HepG2 (cell line): ENCODE results near the gene TXNDC9. TPM values are rescaled to one million over a fixed set of nuclear protein-coding genes. Genes with fewer than 3 reads are reported as not detected.

Experiments
- EEA1 ChIP-seq: sonication (generic); formaldehyde crosslinking; IDR thresholded peaks from 2 replicates; pipeline ENCODE4 v1.5.1; 2020; ENCODE audit warnings: mild to moderate bottlenecking, missing genetic modification reagents, borderline replicate concordance
- GFI1 ChIP-seq: sonication (generic); formaldehyde crosslinking; IDR thresholded peaks from 2 replicates; pipeline ENCODE4 v1.5.0; 2020; ENCODE audit warnings: missing genetic modification reagents, mild to moderate bottlenecking, borderline replicate concordance
- HCFC1 ChIP-seq: fragments of 150-350 bp; IDR thresholded peaks from 2 replicates; pipeline ENCODE4 v1.6.1; 2014; ENCODE audit warnings: low read depth, low read length
- HMG20B ChIP-seq: conservative IDR thresholded peaks from 2 replicates; pipeline ENCODE4 v1.6.1; 2016; ENCODE audit warnings: missing genetic modification reagents, missing compliant biosample characterization
- KLF16 ChIP-seq, 2 experiments: sonication (generic) in 1 of 2; formaldehyde crosslinking in 1 of 2; IDR thresholded peaks; 2 replicates each; pipeline versions ENCODE4 v1.6.1 to v1.8.0; 2016 to 2023; ENCODE audit warnings: missing genetic modification reagents in 2 of 2, missing compliant biosample characterization in 1 of 2
- NFATC3 ChIP-seq: sonication (generic); formaldehyde crosslinking; IDR thresholded peaks from 2 replicates; pipeline ENCODE4 v1.5.1; 2020; ENCODE audit warnings: mild to moderate bottlenecking, missing genetic modification reagents
- PRMT3 ChIP-seq: sonication (generic); formaldehyde crosslinking; IDR thresholded peaks from 2 replicates; pipeline ENCODE4 v1.8.1; 2022; ENCODE audit warnings: low read depth, mild to moderate bottlenecking, moderate library complexity, missing genetic modification reagents, borderline replicate concordance
- SIX1 ChIP-seq: sonication (generic); formaldehyde crosslinking; IDR thresholded peaks from 2 replicates; pipeline ENCODE4 v1.4.0; 2020; ENCODE audit warnings: missing genetic modification reagents, borderline replicate concordance
- SMC3 ChIP-seq: IDR thresholded peaks from 2 replicates; pipeline ENCODE4 v1.6.1; 2011; ENCODE audit warnings: low read length, improper control_type of control experiment
- ZBTB7B ChIP-seq: sonication (generic); formaldehyde crosslinking; IDR thresholded peaks from 2 replicates; pipeline ENCODE4 v1.4.0; 2020; ENCODE audit warnings: missing genetic modification reagents
- ZFP36L1 ChIP-seq: sonication (generic); formaldehyde crosslinking; IDR thresholded peaks from 2 replicates; pipeline ENCODE4 v1.8.0; 2022; ENCODE audit warnings: mild to moderate bottlenecking, missing genetic modification reagents, moderate library complexity
- ZNF232 ChIP-seq: sonication (generic); formaldehyde crosslinking; IDR thresholded peaks from 2 replicates; pipeline ENCODE4 v1.4.0; 2020; ENCODE audit warnings: missing genetic modification reagents, borderline replicate concordance
- ZNF235 ChIP-seq: sonication (generic); formaldehyde crosslinking; IDR thresholded peaks from 2 replicates; pipeline ENCODE4 v1.8.1; 2023; ENCODE audit warnings: mild to moderate bottlenecking, missing genetic modification reagents, borderline replicate concordance
- ZNF263 ChIP-seq: sonication (generic); formaldehyde crosslinking; IDR thresholded peaks from 2 replicates; pipeline ENCODE4 v1.4.0; 2020; ENCODE audit warnings: missing genetic modification reagents
- ZNF572 ChIP-seq: sonication (generic); formaldehyde crosslinking; IDR thresholded peaks from 2 replicates; pipeline ENCODE4 v1.5.1; 2020; ENCODE audit warnings: mild to moderate bottlenecking, missing genetic modification reagents
- ZNF598 ChIP-seq: sonication (generic); formaldehyde crosslinking; IDR thresholded peaks from 2 replicates; pipeline ENCODE4 v1.5.1; 2020; ENCODE audit warnings: mild to moderate bottlenecking, missing genetic modification reagents, borderline replicate concordance
- polyA plus RNA-seq, 8 experiments: library from polyadenylated mRNA; depleted of rRNA in 3 of 8; stranded (reverse) in 7 of 8; unstranded in 1 of 8; fragments of >200 nt; fragmentation: Illumina TruSeq in 4 of 8; extraction: Trizol in 4 of 8; gene quantifications; 2 replicates each; pipeline versions ENCODE4 v1.2.1 to v1.2.3, GENCODE V29; 2011 to 2016; ENCODE audit warnings: low read depth in 4 of 8, missing spikeins in 1 of 8, mixed read lengths in 1 of 8; ENCODE audit not compliant: insufficient read depth in 1 of 8
- total RNA-seq, 5 experiments: library from RNA; depleted of rRNA; stranded (reverse); fragments of >200 nt; fragmentation: Illumina TruSeq; extraction: Trizol; gene quantifications; 2 replicates each; pipeline ENCODE4 v1.2.3, GENCODE V29; 2016; ENCODE audit warnings: low read depth in 1 of 5
- TF ChIP-seq, protein P1 (sequence below): sonication (generic); formaldehyde crosslinking; IDR thresholded peaks from 2 replicates; pipeline ENCODE4 v1.4.0; 2020; ENCODE audit warnings: missing genetic modification reagents
- TF ChIP-seq, protein P2 (sequence below): sonication (generic); formaldehyde crosslinking; IDR thresholded peaks from 2 replicates; pipeline ENCODE4 v1.4.0; 2020; ENCODE audit warnings: mild to moderate bottlenecking, low read depth, missing genetic modification reagents
- TF ChIP-seq, protein P3 (sequence below): sonication (generic); formaldehyde crosslinking; conservative IDR thresholded peaks from 2 replicates; pipeline ENCODE4 v1.4.0; 2020; ENCODE audit warnings: missing genetic modification reagents
- TF ChIP-seq, protein P4 (sequence below): sonication (generic); formaldehyde crosslinking; IDR thresholded peaks from 2 replicates; pipeline ENCODE4 v1.5.0; 2020; ENCODE audit warnings: mild to moderate bottlenecking, missing genetic modification reagents, borderline replicate concordance

Gene TXNDC9
- total and polyA plus RNA-seq, 2 of the 13 experiments (the other 11 are each of a cell fraction or from before 2014, with no cell fraction given), result 35.2 to 94.6 TPM

DNA sequence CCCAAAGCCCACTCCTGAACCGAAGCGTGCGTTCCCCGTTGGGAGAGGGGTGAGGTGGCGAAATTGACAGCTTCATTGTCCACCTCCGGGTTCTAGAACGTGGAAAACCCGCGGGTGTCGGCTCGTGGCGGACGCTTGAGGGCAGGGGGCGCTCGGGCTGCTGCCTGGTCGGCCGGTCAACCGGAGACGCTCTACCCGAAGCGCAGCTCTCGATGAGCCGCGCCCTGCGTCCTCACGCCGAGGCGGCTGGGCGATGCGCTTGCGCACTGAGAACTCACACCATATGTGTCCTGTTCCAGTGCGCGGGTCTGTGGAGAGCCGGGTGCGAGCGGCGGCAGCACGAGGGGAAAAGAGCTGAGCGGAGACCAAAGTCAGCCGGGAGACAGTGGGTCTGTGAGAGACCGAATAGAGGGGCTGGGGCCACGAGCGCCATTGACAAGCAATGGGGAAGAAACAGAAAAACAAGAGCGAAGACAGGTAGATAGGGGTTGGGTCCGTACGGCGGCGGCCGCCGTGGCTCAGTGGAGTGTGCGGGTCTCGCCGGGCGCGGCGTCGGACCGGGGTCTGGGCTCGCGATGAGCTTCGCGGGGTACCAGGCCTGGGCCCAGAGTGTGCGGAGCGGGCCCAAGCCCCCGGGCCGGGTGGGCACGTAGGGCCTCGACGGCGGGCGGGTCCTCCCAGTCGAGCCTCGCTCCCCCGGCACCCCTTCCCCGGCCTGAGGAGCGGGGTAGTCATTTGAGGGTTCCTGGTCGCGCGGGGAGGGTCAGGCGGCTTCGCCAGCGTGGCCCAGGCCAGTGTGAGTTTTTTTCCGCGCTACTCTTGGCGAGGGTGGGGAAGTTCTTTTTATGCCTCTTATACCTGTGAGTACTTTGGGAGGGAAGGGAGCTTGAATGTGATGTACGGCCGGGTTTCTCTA is 1.2 kb upstream of the TXNDC9 start, which contains the start of gene EIF5B (continued):
- TF ChIP-seq EEA1 (CRISPR knock-in tag), result no peak
- TF ChIP-seq, protein P1, sequence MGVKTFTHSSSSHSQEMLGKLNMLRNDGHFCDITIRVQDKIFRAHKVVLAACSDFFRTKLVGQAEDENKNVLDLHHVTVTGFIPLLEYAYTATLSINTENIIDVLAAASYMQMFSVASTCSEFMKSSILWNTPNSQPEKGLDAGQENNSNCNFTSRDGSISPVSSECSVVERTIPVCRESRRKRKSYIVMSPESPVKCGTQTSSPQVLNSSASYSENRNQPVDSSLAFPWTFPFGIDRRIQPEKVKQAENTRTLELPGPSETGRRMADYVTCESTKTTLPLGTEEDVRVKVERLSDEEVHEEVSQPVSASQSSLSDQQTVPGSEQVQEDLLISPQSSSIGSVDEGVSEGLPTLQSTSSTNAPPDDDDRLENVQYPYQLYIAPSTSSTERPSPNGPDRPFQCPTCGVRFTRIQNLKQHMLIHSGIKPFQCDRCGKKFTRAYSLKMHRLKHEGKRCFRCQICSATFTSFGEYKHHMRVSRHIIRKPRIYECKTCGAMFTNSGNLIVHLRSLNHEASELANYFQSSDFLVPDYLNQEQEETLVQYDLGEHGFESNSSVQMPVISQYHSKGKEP (CRISPR knock-in tag), result no peak
- TF ChIP-seq, protein P2, sequence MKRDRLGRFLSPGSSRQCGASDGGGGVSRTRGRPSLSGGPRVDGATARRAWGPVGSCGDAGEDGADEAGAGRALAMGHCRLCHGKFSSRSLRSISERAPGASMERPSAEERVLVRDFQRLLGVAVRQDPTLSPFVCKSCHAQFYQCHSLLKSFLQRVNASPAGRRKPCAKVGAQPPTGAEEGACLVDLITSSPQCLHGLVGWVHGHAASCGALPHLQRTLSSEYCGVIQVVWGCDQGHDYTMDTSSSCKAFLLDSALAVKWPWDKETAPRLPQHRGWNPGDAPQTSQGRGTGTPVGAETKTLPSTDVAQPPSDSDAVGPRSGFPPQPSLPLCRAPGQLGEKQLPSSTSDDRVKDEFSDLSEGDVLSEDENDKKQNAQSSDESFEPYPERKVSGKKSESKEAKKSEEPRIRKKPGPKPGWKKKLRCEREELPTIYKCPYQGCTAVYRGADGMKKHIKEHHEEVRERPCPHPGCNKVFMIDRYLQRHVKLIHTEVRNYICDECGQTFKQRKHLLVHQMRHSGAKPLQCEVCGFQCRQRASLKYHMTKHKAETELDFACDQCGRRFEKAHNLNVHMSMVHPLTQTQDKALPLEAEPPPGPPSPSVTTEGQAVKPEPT, result peak; percentile 73; the same call in 1 of the 2 replicates
- TF ChIP-seq ZNF263 (CRISPR knock-in tag), result peak; percentile 35
- TF ChIP-seq GFI1 (CRISPR knock-in tag), result 0 out of 2 replicates have a peak, but pooled peaks have one; percentile 33
- TF ChIP-seq PRMT3, result no peak
- peak; percentile 68; the same call in 1 of the 2 replicates for TF ChIP-seq HMG20B
- TF ChIP-seq ZBTB7B (CRISPR knock-in tag), result peak; percentile 51; the same call in 1 of the 2 replicates
- TF ChIP-seq ZNF598 (CRISPR knock-in tag), result peak; percentile 98
- TF ChIP-seq HCFC1, result peak; percentile 72
- TF ChIP-seq KLF16 (CRISPR knock-in tag; IDR thresholded peaks at IDR 0.05), result peak in 1 of 2 experiments; percentile 95; a peak in 2 of 4 replicates
- TF ChIP-seq ZNF235 (CRISPR knock-in tag), result peak; percentile 69; the same call in 1 of the 2 replicates
- peak; percentile 98 for TF ChIP-seq ZNF572
- 0 out of 2 replicates have a peak, but pooled peaks have one; percentile 87 for TF ChIP-seq ZFP36L1 (CRISPR knock-in tag)
- peak; percentile 49; the same call in 1 of the 2 replicates for TF ChIP-seq NFATC3 (CRISPR knock-in tag)
- TF ChIP-seq SIX1 (CRISPR knock-in tag), result no peak
- TF ChIP-seq ZNF232 (CRISPR knock-in tag), result peak; percentile 41; the same call in 1 of the 2 replicates
- no peak for TF ChIP-seq SMC3
- TF ChIP-seq, protein P3, sequence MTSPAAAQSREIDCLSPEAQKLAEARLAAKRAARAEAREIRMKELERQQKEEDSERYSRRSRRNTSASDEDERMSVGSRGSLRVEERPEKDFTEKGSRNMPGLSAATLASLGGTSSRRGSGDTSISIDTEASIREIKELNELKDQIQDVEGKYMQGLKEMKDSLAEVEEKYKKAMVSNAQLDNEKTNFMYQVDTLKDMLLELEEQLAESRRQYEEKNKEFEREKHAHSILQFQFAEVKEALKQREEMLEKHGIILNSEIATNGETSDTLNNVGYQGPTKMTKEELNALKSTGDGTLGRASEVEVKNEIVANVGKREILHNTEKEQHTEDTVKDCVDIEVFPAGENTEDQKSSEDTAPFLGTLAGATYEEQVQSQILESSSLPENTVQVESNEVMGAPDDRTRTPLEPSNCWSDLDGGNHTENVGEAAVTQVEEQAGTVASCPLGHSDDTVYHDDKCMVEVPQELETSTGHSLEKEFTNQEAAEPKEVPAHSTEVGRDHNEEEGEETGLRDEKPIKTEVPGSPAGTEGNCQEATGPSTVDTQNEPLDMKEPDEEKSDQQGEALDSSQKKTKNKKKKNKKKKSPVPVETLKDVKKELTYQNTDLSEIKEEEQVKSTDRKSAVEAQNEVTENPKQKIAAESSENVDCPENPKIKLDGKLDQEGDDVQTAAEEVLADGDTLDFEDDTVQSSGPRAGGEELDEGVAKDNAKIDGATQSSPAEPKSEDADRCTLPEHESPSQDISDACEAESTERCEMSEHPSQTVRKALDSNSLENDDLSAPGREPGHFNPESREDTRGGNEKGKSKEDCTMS, result 0 out of 2 replicates have a peak, but pooled peaks have one; percentile 21
- TF ChIP-seq, protein P4, sequence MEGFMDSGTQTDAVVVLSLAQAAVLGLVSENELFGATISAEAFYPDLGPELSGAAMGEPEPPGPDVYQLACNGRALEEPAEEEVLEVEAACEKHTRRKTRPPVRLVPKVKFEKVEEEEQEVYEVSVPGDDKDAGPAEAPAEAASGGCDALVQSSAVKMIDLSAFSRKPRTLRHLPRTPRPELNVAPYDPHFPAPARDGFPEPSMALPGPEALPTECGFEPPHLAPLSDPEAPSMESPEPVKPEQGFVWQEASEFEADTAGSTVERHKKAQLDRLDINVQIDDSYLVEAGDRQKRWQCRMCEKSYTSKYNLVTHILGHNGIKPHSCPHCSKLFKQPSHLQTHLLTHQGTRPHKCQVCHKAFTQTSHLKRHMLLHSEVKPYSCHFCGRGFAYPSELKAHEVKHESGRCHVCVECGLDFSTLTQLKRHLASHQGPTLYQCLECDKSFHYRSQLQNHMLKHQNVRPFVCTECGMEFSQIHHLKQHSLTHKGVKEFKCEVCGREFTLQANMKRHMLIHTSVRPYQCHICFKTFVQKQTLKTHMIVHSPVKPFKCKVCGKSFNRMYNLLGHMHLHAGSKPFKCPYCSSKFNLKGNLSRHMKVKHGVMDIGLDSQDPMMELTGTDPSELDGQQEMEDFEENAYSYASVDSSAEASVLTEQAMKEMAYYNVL (CRISPR knock-in tag), result peak; percentile 89
